Measurements from ENCODE around the gene LTBP4.

DNA sequence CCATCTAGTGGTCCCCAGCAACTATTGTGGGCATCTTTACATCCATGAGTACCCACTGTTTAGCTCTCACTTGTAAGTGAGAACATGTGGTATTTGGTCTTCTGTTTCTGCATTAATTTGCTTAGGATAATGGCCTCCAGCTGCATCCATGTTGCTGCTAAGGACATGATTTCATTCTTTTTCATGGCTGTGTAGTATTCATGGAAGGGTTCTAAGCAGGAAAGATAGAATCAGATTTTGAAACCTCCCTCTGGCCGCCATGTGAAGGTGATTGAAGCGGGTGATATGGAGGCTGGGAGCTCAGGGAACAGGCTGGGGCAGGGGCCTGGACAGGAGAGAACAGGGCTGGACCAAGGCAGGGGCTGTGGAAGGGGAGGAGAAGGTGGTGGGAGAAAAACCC lies 20.1 kb downstream of the LTBP4 start:
- TF ChIP-seq, protein P1, sequence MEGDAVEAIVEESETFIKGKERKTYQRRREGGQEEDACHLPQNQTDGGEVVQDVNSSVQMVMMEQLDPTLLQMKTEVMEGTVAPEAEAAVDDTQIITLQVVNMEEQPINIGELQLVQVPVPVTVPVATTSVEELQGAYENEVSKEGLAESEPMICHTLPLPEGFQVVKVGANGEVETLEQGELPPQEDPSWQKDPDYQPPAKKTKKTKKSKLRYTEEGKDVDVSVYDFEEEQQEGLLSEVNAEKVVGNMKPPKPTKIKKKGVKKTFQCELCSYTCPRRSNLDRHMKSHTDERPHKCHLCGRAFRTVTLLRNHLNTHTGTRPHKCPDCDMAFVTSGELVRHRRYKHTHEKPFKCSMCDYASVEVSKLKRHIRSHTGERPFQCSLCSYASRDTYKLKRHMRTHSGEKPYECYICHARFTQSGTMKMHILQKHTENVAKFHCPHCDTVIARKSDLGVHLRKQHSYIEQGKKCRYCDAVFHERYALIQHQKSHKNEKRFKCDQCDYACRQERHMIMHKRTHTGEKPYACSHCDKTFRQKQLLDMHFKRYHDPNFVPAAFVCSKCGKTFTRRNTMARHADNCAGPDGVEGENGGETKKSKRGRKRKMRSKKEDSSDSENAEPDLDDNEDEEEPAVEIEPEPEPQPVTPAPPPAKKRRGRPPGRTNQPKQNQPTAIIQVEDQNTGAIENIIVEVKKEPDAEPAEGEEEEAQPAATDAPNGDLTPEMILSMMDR (IDR thresholded peaks at IDR 0.05; ENCODE audit: insufficient read depth, low read depth, low read length) = no peak
- TF ChIP-seq EZH2 (IDR thresholded peaks at IDR 0.05; ENCODE audit: insufficient read depth, low read length) = no peak

Data from astrocyte (in vitro differentiated cells and primary cell).